Frontal cortex (tissue), 4 donors: ENCODE measurements around the gene MED1. TPM values are rescaled to one million over a fixed set of nuclear protein-coding genes. Genes with fewer than 3 reads are reported as not detected.

Source experiments
- DNase-seq, 2 donors: peaks; one replicate each; pipeline ENCODE4 v3.0.0; 2012; ENCODE audit warnings: low spot score in 2 of 2
- FAIRE-seq: peaks from 2 replicates; lab custom pipeline; 2012; peaks lifted over from hg19 to GRCh38; lab: Jason Lieb, UNC
- total RNA-seq: library from RNA; depleted of rRNA; stranded (reverse); fragments of >200 nt; gene quantifications from one replicate; pipeline ENCODE4 v1.2.3, GENCODE V29; 2014
- donor health status: control.
- donor health status: control.
- donor health status: control.

MED1 gene
- total RNA-seq, 1 donor from 2014 or later, result 22.4 TPM

GRCh38 chr17:39365872-39366271 is 85.2 kb downstream of the MED1 start:
- no peak for DNase-seq
- no peak for FAIRE-seq

GRCh38 chr17:39365242-39365641 is 85.8 kb downstream of the MED1 start:
- DNase-seq, result no peak
- FAIRE-seq, result no peak

GRCh38 chr17:39364236-39365025 is 86.6 kb downstream of the MED1 start:
- no peak for FAIRE-seq

GRCh38 chr17:39361064-39361463 is 90.0 kb downstream of the MED1 start:
- DNase-seq (no peak), FAIRE-seq (no peak)

More at GRCh38 chr17:39364236-39365025, 86.6 kb downstream of the MED1 start:
- DNase-seq, result no peak

GRCh38 chr17:39360537-39360936 is 90.5 kb downstream of the MED1 start:
- FAIRE-seq (no peak), DNase-seq (no peak)

GRCh38 chr17:39359994-39360393 is 91.1 kb downstream of the MED1 start:
- DNase-seq, result no peak
- no peak for FAIRE-seq

- no peak for FAIRE-seq
Measured at GRCh38 chr17:39357986-39358385, 93.1 kb downstream of the MED1 start.

GRCh38 chr17:39357488-39357887 is 93.6 kb downstream of the MED1 start:
- DNase-seq, result no peak
- FAIRE-seq, result no peak

More at GRCh38 chr17:39357986-39358385, 93.1 kb downstream of the MED1 start:
- no peak for DNase-seq

Other genes with a start within 250 kb of the MED1 start
- under 0.01 TPM for gene STAC2, start 225.3 kb downstream of the MED1 start, total RNA-seq
- 18.3 TPM for gene FBXL20, start 49.6 kb downstream of the MED1 start, total RNA-seq
- 16.7 TPM for gene CDK12, start 10.2 kb upstream of the MED1 start, total RNA-seq
- 44.8 TPM for gene NEUROD2, start 156.7 kb upstream of the MED1 start, total RNA-seq
- 27.3 TPM for gene PPP1R1B, start 175.7 kb upstream of the MED1 start, total RNA-seq
- 17.5 TPM for gene STARD3, start 185.9 kb upstream of the MED1 start, total RNA-seq
- 0.82 TPM for gene TCAP, start 214.1 kb upstream of the MED1 start, total RNA-seq
- gene PNMT, start 217.2 kb upstream of the MED1 start, total RNA-seq, result 3.7 TPM
- 8.2 TPM for gene PGAP3, start 236.8 kb upstream of the MED1 start, total RNA-seq
- gene ERBB2, start 248.8 kb upstream of the MED1 start, total RNA-seq, result 6.9 TPM